RWPE1 (cell line): ENCODE measurements around the gene ABHD17A.

Source experiments
- CTCF ChIA-PET: fragments of 350-600 bp; sonication (Branson Sonifier 250); formaldehyde crosslinking; extraction: SDS; loops from one replicate; lab custom pipeline; 2021; lab: Yijun Ruan, JAX
- POLR2A ChIA-PET: fragments of 400-600 bp; formaldehyde crosslinking; extraction: SDS; loops from one replicate; lab custom pipeline; 2020; ENCODE audit warnings: antibody characterized with exemption; ENCODE audit not compliant: low non-redundant PET; lab: Yijun Ruan, JAX
- DNase-seq: peaks from one replicate; pipeline ENCODE4 v3.0.0; 2012; ENCODE audit warnings: low spot score
- H3K27ac ChIP-seq: fragments of 450-650 bp; 2 replicates; pipeline ENCODE4 v1.5.1; 2017
- TF ChIP-seq, protein P1 (sequence below): fragments of 450-650 bp; conservative IDR thresholded peaks from 2 replicates; pipeline ENCODE4 v1.5.1; 2017; ENCODE audit warnings: low read depth, mild to moderate bottlenecking

Gene ABHD17A

DNA sequence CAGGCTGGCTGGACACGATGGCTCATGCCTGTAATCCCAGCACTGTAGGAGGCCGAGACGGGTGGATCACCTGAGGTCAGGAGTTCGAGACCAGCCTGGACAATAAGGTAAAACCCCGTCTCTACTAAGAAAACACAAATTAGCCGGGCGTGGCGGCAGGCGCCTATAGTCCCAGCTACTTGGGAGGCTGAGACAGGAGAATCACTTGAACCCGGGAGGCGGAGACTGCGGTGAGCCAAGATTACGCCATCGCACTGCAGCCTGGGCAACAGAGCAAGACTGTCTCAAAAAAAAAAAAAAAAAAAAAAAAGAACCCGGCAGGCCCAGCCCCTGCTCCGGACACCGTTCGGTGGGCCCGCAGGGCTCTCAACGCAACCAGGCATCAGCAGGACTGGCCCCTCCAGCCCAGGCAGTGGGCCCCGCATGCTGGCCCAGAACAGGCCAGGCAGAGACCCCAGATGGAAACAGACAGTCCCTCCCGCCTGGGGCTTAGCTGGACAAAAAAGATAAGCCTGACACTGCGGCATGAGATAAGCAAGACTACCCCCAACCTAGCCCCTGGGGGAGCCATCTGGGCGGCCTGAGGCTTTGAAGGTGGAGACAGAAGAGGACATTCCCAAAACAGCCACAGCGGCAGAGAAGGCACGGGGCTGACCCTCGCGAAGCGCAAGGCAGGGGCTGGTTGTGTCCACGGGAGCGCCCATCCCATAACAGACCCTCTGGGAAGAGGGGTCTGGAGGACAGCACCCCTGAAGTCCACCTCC is 48.7 kb downstream of the ABHD17A start:
- TF ChIP-seq, protein P1, sequence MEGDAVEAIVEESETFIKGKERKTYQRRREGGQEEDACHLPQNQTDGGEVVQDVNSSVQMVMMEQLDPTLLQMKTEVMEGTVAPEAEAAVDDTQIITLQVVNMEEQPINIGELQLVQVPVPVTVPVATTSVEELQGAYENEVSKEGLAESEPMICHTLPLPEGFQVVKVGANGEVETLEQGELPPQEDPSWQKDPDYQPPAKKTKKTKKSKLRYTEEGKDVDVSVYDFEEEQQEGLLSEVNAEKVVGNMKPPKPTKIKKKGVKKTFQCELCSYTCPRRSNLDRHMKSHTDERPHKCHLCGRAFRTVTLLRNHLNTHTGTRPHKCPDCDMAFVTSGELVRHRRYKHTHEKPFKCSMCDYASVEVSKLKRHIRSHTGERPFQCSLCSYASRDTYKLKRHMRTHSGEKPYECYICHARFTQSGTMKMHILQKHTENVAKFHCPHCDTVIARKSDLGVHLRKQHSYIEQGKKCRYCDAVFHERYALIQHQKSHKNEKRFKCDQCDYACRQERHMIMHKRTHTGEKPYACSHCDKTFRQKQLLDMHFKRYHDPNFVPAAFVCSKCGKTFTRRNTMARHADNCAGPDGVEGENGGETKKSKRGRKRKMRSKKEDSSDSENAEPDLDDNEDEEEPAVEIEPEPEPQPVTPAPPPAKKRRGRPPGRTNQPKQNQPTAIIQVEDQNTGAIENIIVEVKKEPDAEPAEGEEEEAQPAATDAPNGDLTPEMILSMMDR, result no peak
- DNase-seq, result no peak
- ChIA-PET POLR2A (no interaction called here), CTCF (interaction anchor here (0.5 to 2.0 kb wide), 8 partner anchors 7 to 192 kb away, joined by 3 to 7 read pairs (median 5); no protein-coding TSS in a partner anchor)
- peak overlapping the region; percentile 39 for H3K27ac ChIP-seq

DNA sequence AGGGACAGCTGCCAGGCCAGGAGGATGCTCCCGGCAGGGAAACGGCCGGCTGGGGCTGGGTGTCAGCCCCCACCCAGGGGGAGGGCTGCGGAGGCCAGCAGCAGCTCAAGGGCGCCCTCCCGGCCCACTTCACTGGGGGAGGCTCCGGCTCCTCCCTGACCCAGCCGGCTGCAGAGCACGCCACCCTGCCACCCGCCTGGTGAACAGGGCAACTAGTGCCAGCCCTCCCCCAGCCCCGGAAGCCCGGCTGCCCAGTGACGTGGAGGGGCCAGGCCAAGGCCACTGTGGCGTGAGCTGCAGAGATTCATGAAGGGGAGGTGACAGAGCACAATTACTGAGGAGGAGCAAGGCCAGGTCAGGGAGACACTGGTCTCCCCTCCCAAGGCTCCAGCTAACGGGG is 51.8 kb downstream of the ABHD17A start:
- ChIA-PET POLR2A (no interaction called here), CTCF (no interaction called here)
- TF ChIP-seq, protein P1, result no peak
- peak overlapping the region; percentile 39 for H3K27ac ChIP-seq
- no peak for DNase-seq

DNA sequence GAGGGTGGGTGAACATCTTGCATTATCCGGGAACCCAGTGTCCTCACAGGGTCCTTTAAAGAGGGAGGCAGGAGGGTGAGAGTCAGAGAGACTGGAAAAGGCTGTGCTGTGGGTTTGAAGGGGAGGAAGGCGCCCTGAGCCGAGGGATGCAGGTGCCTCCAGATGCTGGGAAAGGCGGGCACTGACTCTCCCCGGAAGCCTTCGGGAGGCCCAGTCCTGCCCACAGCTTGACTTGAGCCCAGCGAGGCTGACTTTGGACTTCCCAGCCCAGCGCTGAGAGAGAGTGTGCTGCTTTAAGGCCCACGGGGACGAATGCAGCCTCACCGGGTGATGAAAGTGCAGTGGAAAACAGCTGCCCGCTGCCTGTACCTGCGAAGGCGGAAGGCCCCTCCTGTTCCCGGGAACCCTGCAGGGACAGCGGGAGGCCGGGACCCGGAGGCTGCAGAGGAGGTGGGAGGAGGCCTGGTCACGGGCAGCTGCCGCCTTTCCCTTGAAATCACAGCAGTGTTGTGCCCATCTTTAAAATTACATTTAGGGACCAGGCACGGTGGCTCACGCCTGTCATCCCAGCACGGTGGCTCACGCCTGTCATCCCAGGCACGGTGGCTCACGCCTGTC is 53.1 kb downstream of the ABHD17A start:
- TF ChIP-seq, protein P1, result no peak
- POLR2A ChIA-PET, result no interaction called here
- peak overlapping the region; percentile 39 for H3K27ac ChIP-seq
- CTCF ChIA-PET, result interaction anchor here (0.7 to 1.0 kb wide), 2 partner anchors 12 to 14 kb away, joined by 3 to 7 read pairs; no protein-coding TSS in a partner anchor
- DNase-seq, result no peak

- DNase-seq, result no peak
- TF ChIP-seq, protein P1, result no peak
- ChIA-PET CTCF (interaction anchor here (1.0 kb wide), 1 partner anchor 11 kb away, joined by 3 read pairs; no protein-coding TSS in a partner anchor), POLR2A (no interaction called here)
- H3K27ac ChIP-seq, result peak overlapping the region; percentile 16
Observed at GRCh38 chr19:1830978-1831377, 54.3 kb downstream of the ABHD17A start.

GRCh38 chr19:1830568-1830967 is 54.7 kb downstream of the ABHD17A start:
- TF ChIP-seq, protein P1, result no peak
- POLR2A ChIA-PET, result no interaction called here
- CTCF ChIA-PET, result interaction anchor here (0.6 kb wide), 1 partner anchor 160 kb away, joined by 4 read pairs; no protein-coding TSS in a partner anchor

DNA sequence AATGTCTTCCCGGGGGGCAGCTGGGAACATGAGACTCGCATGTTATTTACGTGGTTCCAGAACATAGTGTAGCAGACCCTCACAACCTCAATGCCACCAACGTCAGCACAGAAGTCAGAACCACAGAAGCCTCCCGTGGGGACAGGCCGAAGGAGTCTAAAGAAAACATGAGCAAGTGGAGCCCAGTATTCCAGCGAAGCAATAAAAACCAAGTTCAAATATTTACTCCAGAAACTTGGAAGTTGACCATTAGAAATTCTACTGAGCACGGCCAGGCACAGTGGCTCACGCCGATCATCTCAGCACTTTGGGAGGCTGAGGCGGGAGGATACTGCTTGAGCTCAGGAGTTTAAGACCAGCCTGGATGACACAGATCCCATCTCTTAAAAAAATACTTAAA is 55.3 kb downstream of the ABHD17A start:
- POLR2A ChIA-PET, result no interaction called here
- DNase-seq, result no peak
- CTCF ChIA-PET, result interaction anchor here (0.6 to 0.7 kb wide), 2 partner anchors 7 to 159 kb away, joined by 4 to 5 read pairs; no protein-coding TSS in a partner anchor
- TF ChIP-seq, protein P1, result no peak
- H3K27ac ChIP-seq, result peak overlapping the region; percentile 47; the same call in 1 of the 2 replicates

More at GRCh38 chr19:1830568-1830967, 54.7 kb downstream of the ABHD17A start:
- DNase-seq, result no peak
- peak overlapping the region; percentile 16 for H3K27ac ChIP-seq
